GM12878 (cell line): ENCODE results near the gene KASH5. TPM values are rescaled to one million over a fixed set of nuclear protein-coding genes. Genes with fewer than 3 reads are reported as not detected.

Source experiments
- CBX3 ChIP-seq: fragments of 200-600 bp; sonication (generic); IDR thresholded peaks from 2 replicates; pipeline ENCODE4 v1.6.1; 2016; ENCODE audit warnings: low read depth, borderline replicate concordance
- CHD4 ChIP-seq: fragments of 200-600 bp; sonication (generic); IDR thresholded peaks from 2 replicates; pipeline ENCODE4 v1.6.1; 2016; ENCODE audit warnings: mild to moderate bottlenecking
- EGR1 ChIP-seq, 2 experiments: IDR thresholded peaks; 1 replicate in 1 of 2; 2 replicates in 1 of 2; pipeline ENCODE4 v1.6.1; 2011 to 2012; ENCODE audit warnings: low read depth in 2 of 2, low read length in 2 of 2, borderline replicate concordance in 1 of 2, mild to moderate bottlenecking in 1 of 2, moderate library complexity in 1 of 2
- IRF4 ChIP-seq: IDR thresholded peaks from 2 replicates; pipeline ENCODE4 v1.6.1; 2011; ENCODE audit warnings: low read depth, low read length
- KLF5 ChIP-seq: fragments of 450-650 bp; IDR thresholded peaks from 2 replicates; pipeline ENCODE4 v1.6.1; 2014; ENCODE audit warnings: mild to moderate bottlenecking; ENCODE audit not compliant: partially characterized antibody
- MAX ChIP-seq: IDR thresholded peaks from 2 replicates; pipeline ENCODE4 v1.6.1; 2012; ENCODE audit warnings: low read depth, low read length, improper control_type of control experiment
- MLLT1 ChIP-seq: fragments of 450-650 bp; IDR thresholded peaks from 2 replicates; pipeline ENCODE4 v1.6.1; 2016; ENCODE audit warnings: mild to moderate bottlenecking
- MXI1 ChIP-seq: fragments of 150-350 bp; IDR thresholded peaks from 2 replicates; pipeline ENCODE4 v1.6.1; 2011; ENCODE audit warnings: low read depth, mild to moderate bottlenecking, inconsistent platforms, low read length, improper control_type of control experiment
- NFYB ChIP-seq: IDR thresholded peaks from 2 replicates; pipeline ENCODE4 v1.6.1; 2011; ENCODE audit warnings: low read depth, mild to moderate bottlenecking, low read length, improper control_type of control experiment, moderate library complexity; ENCODE audit not compliant: insufficient read depth
- NR2C2 ChIP-seq: IDR thresholded peaks from 2 replicates; pipeline ENCODE4 v1.6.1; 2011; ENCODE audit warnings: borderline replicate concordance, low read depth; ENCODE audit not compliant: control insufficient read depth, insufficient read length
- PAX8 ChIP-seq: fragments of 450-650 bp; IDR thresholded peaks from 2 replicates; pipeline ENCODE4 v1.6.1; 2017; ENCODE audit warnings: mild to moderate bottlenecking, moderate library complexity
- POLR2AphosphoS2 ChIP-seq: IDR thresholded peaks from 2 replicates; pipeline ENCODE4 v1.6.1; 2011; ENCODE audit warnings: low read depth, mild to moderate bottlenecking, low read length, improper control_type of control experiment, moderate library complexity
- REST ChIP-seq: IDR thresholded peaks from 2 replicates; pipeline ENCODE4 v1.6.1; 2012; ENCODE audit warnings: mild to moderate bottlenecking, low read depth, low read length
- RUNX3 ChIP-seq: IDR thresholded peaks from 2 replicates; pipeline ENCODE4 v1.6.1; 2012; ENCODE audit warnings: low read length, inconsistent platforms
- SKIL ChIP-seq: fragments of 450-650 bp; IDR thresholded peaks from 2 replicates; pipeline ENCODE4 v1.6.1; 2017; ENCODE audit warnings: mild to moderate bottlenecking, low read depth, inconsistent platforms; ENCODE audit not compliant: poor library complexity, severe bottlenecking
- STAT1 ChIP-seq: fragments of 450-650 bp; conservative IDR thresholded peaks from 2 replicates; pipeline ENCODE4 v1.6.1; 2014; ENCODE audit warnings: antibody characterized with exemption, mild to moderate bottlenecking
- TCF3 ChIP-seq: IDR thresholded peaks from 2 replicates; pipeline ENCODE4 v1.6.1; 2012; ENCODE audit warnings: low read depth, mild to moderate bottlenecking, low read length, borderline replicate concordance; ENCODE audit not compliant: insufficient read depth
- ZBTB11 ChIP-seq: fragments of 450-650 bp; formaldehyde crosslinking; IDR thresholded peaks from 2 replicates; pipeline ENCODE4 v1.5.0; 2022; ENCODE audit warnings: mild to moderate bottlenecking, missing genetic modification characterization
- polyA plus RNA-seq, 11 experiments: library from polyadenylated mRNA; depleted of rRNA in 4 of 11; unstranded in 6 of 11; stranded (reverse) in 5 of 11; fragments of >200 nt; fragmentation: Nextera tagmentation in 4 of 11; fragmentation: Illumina TruSeq in 1 of 11; extraction: Ambion mirVana in 4 of 11; extraction: Trizol in 1 of 11; gene quantifications; 1 replicate in 1 of 11; 2 replicates in 10 of 11; pipeline versions ENCODE4 v1.2.1 to v1.2.3, GENCODE V29; 2011 to 2016; ENCODE audit warnings: inconsistent platforms in 2 of 11, missing spikeins in 2 of 11, low read depth in 1 of 11
- total RNA-seq, 4 experiments: library from RNA; depleted of rRNA in 3 of 4; stranded (reverse); fragments of >200 nt in 3 of 4; fragmentation: Illumina TruSeq in 1 of 4; extraction: Trizol in 1 of 4; gene quantifications; 2 replicates each; pipeline versions ENCODE4 v1.2.1 to v1.2.3, GENCODE V29; 2013 to 2021

Gene KASH5
- total and polyA plus RNA-seq, 10 of the 15 experiments (the other 5 are each of a cell fraction or from before 2014, with no cell fraction given): 0.03 to 0.06 (median 0.05) TPM; not detected in 7

GRCh38 chr19:49451430-49452181 lies 63.6 kb downstream of the KASH5 start, which contains the start of gene PIH1D1 (continued):
- TF ChIP-seq SKIL (no peak), ZBTB11 (CRISPR knock-in tag) (peak; percentile 53; the same call in 1 of the 2 replicates), TCF3 (no peak), MXI1 (peak; percentile 69; the same call in 1 of the 2 replicates), MLLT1 (no peak), RUNX3 (peak; percentile 50), NFYB (no peak), MAX (no peak), KLF5 (no peak), CBX3 (no peak), NR2C2 (no peak), STAT1 (no peak), EGR1 (IDR thresholded peaks at IDR 0.05; ENCODE audit: borderline replicate concordance in 1 of 2, low read depth in 2 of 2, low read length in 2 of 2) (no peak), IRF4 (no peak), CHD4 (no peak), POLR2AphosphoS2 (peak; percentile 69; the same call in 1 of the 2 replicates), REST (no peak), PAX8 (no peak)
